IPS-11a (cell line): ENCODE data around the gene GRIK2.

Experiments used
- H3K4me3 ChIP-seq: one replicate; pipeline ENCODE4 v1.5.1; 2013; ENCODE audit warnings: low read depth, low read length, control low read depth

GRIK2 gene

DNA sequence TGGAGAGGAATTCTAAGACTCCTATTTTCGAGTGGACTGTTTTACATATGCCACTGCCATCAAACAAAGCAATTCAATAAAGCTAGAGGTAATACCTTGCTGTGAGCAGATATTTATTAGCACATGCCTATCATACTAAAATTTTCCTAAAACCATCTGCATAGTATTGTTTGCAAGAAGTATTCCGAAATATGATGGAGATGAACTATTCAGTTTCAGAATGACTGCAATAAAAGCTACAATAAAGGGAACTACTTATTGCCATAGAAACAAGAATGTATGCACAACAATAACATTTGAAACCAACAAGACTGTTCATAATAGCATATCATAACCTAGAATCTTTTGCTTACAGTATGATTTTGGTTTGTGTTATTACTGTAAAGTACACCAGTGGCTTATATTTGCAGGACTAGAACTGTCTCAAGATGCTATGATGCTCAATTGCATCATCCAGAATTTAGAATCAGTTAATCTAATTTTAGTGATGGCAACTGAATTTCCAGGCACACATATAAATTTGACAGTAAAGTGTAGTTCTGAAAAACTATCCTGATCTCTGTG lies 144.3 kb downstream of the GRIK2 start:
- no peak overlapping the region for H3K4me3 ChIP-seq

DNA sequence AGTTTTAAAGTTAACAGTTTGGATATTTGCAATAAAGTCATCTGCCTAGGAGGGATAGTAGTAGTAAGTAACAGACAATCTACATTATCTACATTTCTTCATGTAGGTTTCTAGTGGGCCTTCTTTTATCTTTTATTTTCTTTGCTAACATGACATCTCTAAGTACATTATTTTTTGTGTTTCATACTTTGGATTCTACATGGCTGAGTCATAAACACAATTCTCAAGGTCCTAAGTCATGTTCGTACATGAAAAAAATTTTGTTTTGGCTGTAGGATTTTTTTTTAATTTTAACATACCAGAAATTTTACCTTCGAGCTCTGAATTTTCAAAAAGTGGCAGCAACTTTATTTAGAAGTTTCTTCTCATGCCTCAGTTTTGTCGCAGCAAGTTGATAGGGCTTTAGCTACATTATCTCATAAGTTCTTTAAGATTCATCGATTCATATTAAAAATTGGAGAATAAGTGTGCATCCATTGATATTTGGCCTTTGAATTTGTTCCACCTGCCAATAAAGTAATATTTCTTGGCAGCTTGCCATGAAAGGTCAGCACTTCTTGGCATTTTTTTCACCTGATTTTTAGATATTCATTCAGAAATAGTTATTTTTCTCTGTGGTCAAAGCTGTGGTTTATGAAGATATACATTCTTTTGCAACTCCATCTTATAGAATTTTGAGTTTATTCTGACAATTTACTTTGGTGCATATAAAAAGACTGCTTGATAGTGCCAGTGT lies 146.2 kb downstream of the GRIK2 start:
- no peak overlapping the region for H3K4me3 ChIP-seq

GRCh38 chr6:101541894-101542293 lies 148.4 kb downstream of the GRIK2 start:
- H3K4me3 ChIP-seq: no peak overlapping the region

DNA sequence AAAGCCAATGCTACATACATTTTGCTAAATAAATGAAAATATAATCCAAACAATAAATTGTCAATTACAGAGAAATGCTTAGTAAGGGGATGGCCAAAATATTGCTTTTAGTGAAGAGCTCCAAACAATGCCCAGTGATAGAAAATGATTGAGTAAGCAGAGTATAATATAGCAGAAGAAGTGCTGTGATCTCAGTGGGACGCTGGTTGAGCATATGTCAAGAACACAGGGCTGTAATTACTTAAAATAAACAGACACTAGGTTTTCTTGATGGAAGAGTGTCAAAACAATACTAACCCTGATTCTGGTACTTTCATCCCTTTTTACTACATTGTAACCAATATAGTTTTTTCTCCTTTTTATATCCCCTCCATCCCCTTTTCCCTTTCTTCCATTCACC lies 150.3 kb downstream of the GRIK2 start:
- H3K4me3 ChIP-seq: no peak overlapping the region

- H3K4me3 ChIP-seq: no peak overlapping the region
Observed at GRCh38 chr6:101544286-101544685, 150.8 kb downstream of the GRIK2 start.

GRCh38 chr6:101545191-101545590 lies 151.7 kb downstream of the GRIK2 start:
- no peak overlapping the region for H3K4me3 ChIP-seq

GRCh38 chr6:101550451-101550850 lies 156.9 kb downstream of the GRIK2 start:
- no peak overlapping the region for H3K4me3 ChIP-seq

DNA sequence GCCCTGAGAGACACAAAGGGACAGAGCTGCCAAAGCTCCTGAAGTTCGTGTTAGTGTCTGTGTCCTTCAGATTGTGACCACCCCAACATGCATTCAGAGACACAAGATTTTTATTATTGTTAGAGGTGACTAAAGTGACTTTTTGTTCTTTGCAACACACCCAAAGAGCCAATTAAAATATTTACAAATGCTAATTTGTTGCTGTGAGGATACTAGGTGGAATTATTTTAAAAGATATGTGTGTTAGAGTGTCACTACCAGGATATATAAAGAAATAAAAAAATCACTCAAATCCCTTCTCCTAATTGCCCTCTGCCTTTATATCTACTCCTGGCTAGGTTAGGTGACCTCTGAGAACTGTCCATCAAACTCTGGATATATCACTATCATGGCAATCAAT lies 160.7 kb downstream of the GRIK2 start:
- no peak overlapping the region for H3K4me3 ChIP-seq

DNA sequence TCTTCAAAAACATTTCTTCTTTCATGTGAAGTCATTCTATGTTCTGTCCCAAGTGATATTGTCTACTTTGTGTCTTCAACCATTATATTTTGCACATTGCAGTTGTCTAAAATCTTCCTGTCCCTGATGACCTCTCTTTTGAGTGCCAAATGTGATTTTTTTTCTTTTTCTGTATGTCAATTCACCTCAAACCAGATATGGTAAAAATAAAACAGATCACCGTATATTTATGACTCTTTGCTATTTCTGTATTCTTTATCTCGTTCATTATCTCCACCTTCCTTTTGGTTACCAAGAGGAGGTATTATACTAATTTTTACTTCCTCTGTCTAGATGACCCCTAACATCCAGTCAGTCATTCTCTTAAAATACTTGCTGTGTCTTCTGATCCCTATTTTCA lies 165.2 kb downstream of the GRIK2 start:
- H3K4me3 ChIP-seq: no peak overlapping the region

GRCh38 chr6:101572627-101573026 lies 179.1 kb downstream of the GRIK2 start:
- H3K4me3 ChIP-seq: no peak overlapping the region

- no peak overlapping the region for H3K4me3 ChIP-seq
Observed at GRCh38 chr6:101577091-101577490, 183.6 kb downstream of the GRIK2 start.

DNA sequence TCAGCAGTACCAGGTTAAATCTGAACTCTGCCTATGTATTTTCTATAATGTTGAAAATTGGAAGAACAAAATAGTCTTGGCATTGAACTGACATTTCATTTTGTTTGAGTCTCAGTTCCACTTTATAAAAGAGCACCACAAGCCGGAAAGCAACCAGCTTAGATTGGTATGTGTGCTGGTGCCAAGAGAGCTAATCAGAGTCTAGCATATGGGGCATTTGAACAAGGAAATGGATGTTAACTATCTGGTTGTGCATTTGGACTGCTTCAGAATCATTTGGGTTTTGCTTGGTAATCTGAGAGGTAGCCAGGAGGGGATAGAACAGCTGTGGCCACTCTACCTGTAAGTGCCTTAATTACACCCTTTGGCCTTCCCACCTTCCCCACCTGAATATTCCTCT lies 184.8 kb downstream of the GRIK2 start:
- H3K4me3 ChIP-seq: no peak overlapping the region

GRCh38 chr6:101582792-101583191 lies 189.3 kb downstream of the GRIK2 start:
- H3K4me3 ChIP-seq: no peak overlapping the region

- H3K4me3 ChIP-seq: no peak overlapping the region
Observed at GRCh38 chr6:101585501-101585900, 192.0 kb downstream of the GRIK2 start.

DNA sequence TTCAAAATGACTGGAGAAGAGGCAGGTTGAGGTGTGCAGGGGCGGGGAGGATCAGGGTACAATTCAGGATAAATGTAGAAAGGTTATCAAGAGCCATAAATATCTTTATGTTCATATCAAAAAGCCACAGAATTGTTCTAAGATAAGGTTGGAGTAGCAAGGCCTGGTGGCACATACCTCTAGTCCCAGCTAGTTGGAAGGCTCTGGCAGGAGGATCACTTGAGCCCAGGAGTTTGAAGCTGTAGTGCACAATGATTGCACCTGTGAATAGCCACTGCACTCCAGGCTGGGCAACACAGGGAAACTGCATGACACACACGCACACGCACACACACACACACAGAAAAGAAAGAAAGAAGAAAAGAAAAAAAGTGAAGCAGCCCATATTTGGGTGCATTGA lies 194.8 kb downstream of the GRIK2 start:
- no peak overlapping the region for H3K4me3 ChIP-seq

- H3K4me3 ChIP-seq: no peak overlapping the region
Observed at GRCh38 chr6:101595276-101595675, 201.8 kb downstream of the GRIK2 start.

DNA sequence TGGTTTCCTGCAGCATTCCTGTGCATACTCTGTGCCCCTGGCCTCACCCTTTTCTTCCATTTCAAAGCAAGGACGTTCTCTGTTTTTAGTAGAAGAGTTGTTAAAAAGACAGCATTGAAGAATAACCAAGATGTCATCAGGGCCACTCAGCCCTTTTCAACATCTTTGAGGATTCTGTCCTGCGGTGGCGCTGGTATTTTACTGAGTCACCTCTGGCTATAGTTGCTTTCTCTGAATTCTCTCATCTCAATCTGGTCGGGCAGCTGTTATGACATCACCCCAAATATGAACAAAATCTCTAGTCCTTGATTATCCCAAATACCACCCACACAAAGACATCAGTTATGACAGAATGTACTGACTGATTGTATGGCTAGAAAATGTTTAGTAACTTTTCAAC lies 204.2 kb downstream of the GRIK2 start:
- no peak overlapping the region for H3K4me3 ChIP-seq

- no peak overlapping the region for H3K4me3 ChIP-seq
Observed at GRCh38 chr6:101605426-101605825, 211.9 kb downstream of the GRIK2 start.

DNA sequence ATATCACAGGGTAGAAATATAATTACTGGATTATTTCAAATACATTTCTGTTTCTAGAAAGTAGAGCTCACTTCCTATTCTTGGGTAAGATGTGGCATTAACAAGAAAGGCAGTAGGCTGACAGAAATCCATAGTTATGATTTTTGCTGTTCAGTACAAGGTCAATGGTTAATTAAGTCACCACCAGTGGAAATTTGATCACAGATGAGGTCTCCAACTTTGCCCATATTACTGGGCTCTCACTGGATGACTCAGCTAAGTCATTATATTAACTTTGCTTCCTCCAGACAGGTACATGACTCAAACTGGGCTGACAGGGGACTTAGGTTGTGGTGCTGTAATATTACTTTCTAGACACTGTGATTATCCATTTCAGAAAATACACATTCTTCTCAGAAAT lies 212.4 kb downstream of the GRIK2 start:
- H3K4me3 ChIP-seq: no peak overlapping the region

DNA sequence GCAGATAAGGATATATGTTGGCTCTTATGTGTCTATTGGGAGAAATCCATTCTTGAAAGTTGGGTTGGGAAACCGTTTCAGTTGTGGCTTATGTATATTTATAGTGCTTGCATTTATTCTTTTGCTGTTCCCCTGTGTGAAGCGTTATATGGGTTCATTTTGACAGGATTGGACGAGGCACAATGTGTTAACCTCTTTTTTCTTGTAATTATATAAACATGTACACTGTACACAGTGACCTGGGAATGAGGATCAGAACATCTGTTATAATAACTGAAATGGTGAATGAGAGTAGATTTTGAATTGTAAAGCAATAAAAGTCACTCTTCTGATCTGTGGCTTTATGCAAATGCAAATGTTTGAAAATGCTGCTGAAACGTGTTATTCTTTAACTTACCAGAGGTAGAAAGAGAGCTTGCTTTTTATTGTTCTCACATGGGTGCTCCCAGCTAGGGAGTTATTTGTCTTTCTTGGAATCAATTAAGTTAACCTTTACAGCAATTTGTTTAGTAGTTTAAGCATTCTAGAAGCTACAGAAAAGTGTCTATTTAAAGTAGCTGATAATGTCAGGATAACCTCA lies 213.7 kb downstream of the GRIK2 start:
- H3K4me3 ChIP-seq: no peak overlapping the region

- no peak overlapping the region for H3K4me3 ChIP-seq
Observed at GRCh38 chr6:101608703-101609102, 215.2 kb downstream of the GRIK2 start.

GRCh38 chr6:101613556-101613955 lies 220.0 kb downstream of the GRIK2 start:
- H3K4me3 ChIP-seq: no peak overlapping the region

- no peak overlapping the region for H3K4me3 ChIP-seq
Observed at GRCh38 chr6:101614774-101615173, 221.3 kb downstream of the GRIK2 start.
